Endothelial cell of umbilical vein (primary cell): ENCODE results near the gene TMEM106C. TPM values are rescaled to one million over a fixed set of nuclear protein-coding genes. Genes with fewer than 3 reads are reported as not detected.

ENCODE experiments used
- Bru-seq: library from RNA; stranded (reverse); fragments of 400-500 nt; gene quantifications from one replicate; lab custom pipeline; 2021; lab: Mats Ljungman, UMichigan
- BruChase-seq, 2 experiments: library from RNA; stranded (reverse); fragments of 400-500 nt; gene quantifications; one replicate each; lab custom pipeline; 2021; lab: Mats Ljungman, UMichigan
- BruUV-seq: library from RNA; stranded (reverse); fragments of 400-500 nt; replicated peaks from 2 replicates; lab custom pipeline; 2021; lab: Mats Ljungman, UMichigan
- CTCF ChIA-PET: fragments of 300-600, 350-600 bp; sonication (Branson Sonifier 250); formaldehyde crosslinking; loops from one replicate; lab custom pipeline; 2021; ENCODE audit warnings: antibody characterized with exemption, inconsistent platforms; lab: Charles Lee
- POLR2A ChIA-PET: fragments of 300-600, 350-600 bp; sonication (Branson Sonifier 250); formaldehyde crosslinking; loops from one replicate; lab custom pipeline; 2021; ENCODE audit warnings: antibody characterized with exemption, inconsistent platforms; lab: Charles Lee
- DNase-seq: peaks from one replicate; pipeline ENCODE4 v3.0.0-alpha.2; 2011; ENCODE audit warnings: low read depth, low spot score
- FAIRE-seq: peaks from 2 replicates; lab custom pipeline; 2011; peaks lifted over from hg19 to GRCh38; lab: Jason Lieb, UNC
- H2AFZ ChIP-seq: 2 replicates; pipeline ENCODE4 v1.6.0; 2012; ENCODE audit warnings: low read depth, low read length, control low read depth, inconsistent platforms
- H3K27ac ChIP-seq: 2 replicates; pipeline ENCODE4 v1.5.1; 2011; ENCODE audit warnings: low read depth, mild to moderate bottlenecking, control low read depth, low read length, moderate library complexity; ENCODE audit not compliant: insufficient read depth
- H3K27me3 ChIP-seq, 2 experiments: 2 replicates each; pipeline versions ENCODE4 v1.6.0 to v1.6.1; 2011; ENCODE audit warnings: low read length in 2 of 2, mixed read lengths in 1 of 2; ENCODE audit not compliant: control insufficient read depth in 2 of 2, insufficient read depth in 2 of 2
- H3K36me3 ChIP-seq, 2 experiments: 2 replicates in 1 of 2; 3 replicates in 1 of 2; pipeline ENCODE4 v1.5.1; 2011; ENCODE audit warnings: low read length in 2 of 2, mild to moderate bottlenecking in 1 of 2, moderate library complexity in 1 of 2; ENCODE audit not compliant: control insufficient read depth in 2 of 2, insufficient read depth in 2 of 2; ENCODE audit errors: extremely low read depth in 1 of 2
- H3K4me1 ChIP-seq: 3 replicates; pipeline ENCODE4 v1.5.1; 2011; ENCODE audit warnings: mild to moderate bottlenecking, low read length; ENCODE audit not compliant: control insufficient read depth, insufficient read depth; ENCODE audit errors: extremely low read depth
- H3K4me2 ChIP-seq: 2 replicates; pipeline ENCODE4 v1.6.1; 2011; ENCODE audit warnings: low read length, control low read depth, mixed read lengths; ENCODE audit not compliant: insufficient read depth
- H3K4me3 ChIP-seq, 3 experiments: fragments of 200-600 bp in 1 of 3; sonication (generic), shearing (Covaris generic) in 1 of 3; replicated peaks in 1 of 3; 2 replicates each; pipeline ENCODE4 v1.5.1; 2011 to 2016; ENCODE audit warnings: control low read depth in 3 of 3, low read length in 3 of 3, mild to moderate bottlenecking in 2 of 3, inconsistent platforms in 1 of 3, low read depth in 1 of 3, moderate library complexity in 1 of 3; ENCODE audit not compliant: insufficient read depth in 1 of 3
- H3K79me2 ChIP-seq: 2 replicates; pipeline ENCODE4 v1.6.0; 2012; ENCODE audit warnings: low read length, inconsistent platforms; ENCODE audit not compliant: control insufficient read depth, insufficient read depth
- H3K9ac ChIP-seq: replicated peaks from 2 replicates; pipeline ENCODE3; 2011; ENCODE audit warnings: low read length, control low read depth; ENCODE audit not compliant: insufficient read depth; ENCODE audit errors: extremely low read depth
- H3K9me1 ChIP-seq: replicated peaks from 3 replicates; pipeline ENCODE4 v1.6.0; 2011; ENCODE audit warnings: mild to moderate bottlenecking, low read length; ENCODE audit not compliant: control insufficient read depth, insufficient read depth; ENCODE audit errors: extremely low read depth
- H3K9me3 ChIP-seq: replicated peaks from 2 replicates; pipeline ENCODE4 v1.5.1; 2012; ENCODE audit warnings: low read length, inconsistent platforms; ENCODE audit not compliant: control insufficient read depth, insufficient read depth
- H4K20me1 ChIP-seq: replicated peaks from 2 replicates; pipeline ENCODE3; 2011; ENCODE audit warnings: mild to moderate bottlenecking, low read length; ENCODE audit not compliant: control insufficient read depth, insufficient read depth; ENCODE audit errors: extremely low read depth
- CTCF ChIP-seq, 2 donors: IDR thresholded peaks; 1 replicate in 1 of 2; 2 replicates in 1 of 2; pipeline ENCODE4 v1.5.1; 2011; ENCODE audit warnings: low read length in 2 of 2, mild to moderate bottlenecking in 2 of 2, moderate library complexity in 2 of 2, control low read depth in 1 of 2, inconsistent platforms in 1 of 2, low read depth in 1 of 2; ENCODE audit not compliant: insufficient read depth in 1 of 2; ENCODE audit errors: extremely low read depth in 1 of 2
- EZH2 ChIP-seq: IDR thresholded peaks from 2 replicates; pipeline ENCODE4 v1.6.1; 2012; ENCODE audit warnings: borderline replicate concordance, low read depth, mild to moderate bottlenecking, moderate library complexity, low read length, inconsistent platforms; ENCODE audit not compliant: severe bottlenecking
- FOS ChIP-seq: IDR thresholded peaks from 2 replicates; pipeline ENCODE4 v1.6.1; 2011; ENCODE audit warnings: mild to moderate bottlenecking, low read length, moderate library complexity, borderline replicate concordance; ENCODE audit not compliant: insufficient read depth
- GATA2 ChIP-seq: IDR thresholded peaks from 2 replicates; pipeline ENCODE4 v1.7.0; 2011; ENCODE audit warnings: low read depth, mild to moderate bottlenecking, moderate library complexity, mixed read lengths, low read length; ENCODE audit not compliant: insufficient read length, insufficient read depth
- JUN ChIP-seq: IDR thresholded peaks from 2 replicates; pipeline ENCODE4 v1.6.1; 2011; ENCODE audit warnings: borderline replicate concordance, low read depth; ENCODE audit not compliant: insufficient read length, insufficient read depth
- MAX ChIP-seq: IDR thresholded peaks from 2 replicates; pipeline ENCODE4 v1.6.1; 2011; ENCODE audit not compliant: insufficient read depth, insufficient read length
- MYC ChIP-seq: IDR thresholded peaks from one replicate; pipeline ENCODE4 v1.6.1; 2011; ENCODE audit warnings: mild to moderate bottlenecking, low read depth, low read length
- POLR2A ChIP-seq: IDR thresholded peaks from 2 replicates; pipeline ENCODE4 v1.6.1; 2012; ENCODE audit warnings: low read depth, mild to moderate bottlenecking, control low read depth, low read length
- POLR2AphosphoS5 ChIP-seq: IDR thresholded peaks from 2 replicates; pipeline ENCODE4 v1.6.1; 2012; ENCODE audit warnings: low read depth, mild to moderate bottlenecking, control low read depth, low read length, moderate library complexity; ENCODE audit not compliant: insufficient read depth
- dilution Hi-C: fragments of 300-500 bp; cut with MboI; formaldehyde crosslinking; loops from one replicate; pipeline ENCODE4 v1.15.0; 2019; ENCODE audit warnings: low sequenced_read_pairs; ENCODE audit not compliant: extremely low pct_ligation_motif_present
- intact Hi-C: fragments of 100-400 bp; cut with micrococcal nuclease; formaldehyde crosslinking; loops from one replicate; pipeline ENCODE4 v1.10.0; 2022
- long read RNA-seq: library from polyadenylated mRNA; stranded (forward); transcript quantifications from one replicate; pipeline ENCODE4 v2.0.0, GENCODE V29; 2021
- polyA minus RNA-seq, 3 experiments: library from RNA; depleted of rRNA, polyadenylated mRNA; stranded (reverse); fragments of >200 nt; gene quantifications; 1 replicate in 1 of 3; 2 replicates in 2 of 3; pipeline ENCODE4 v1.2.3, GENCODE V29; 2011
- polyA plus RNA-seq, 4 experiments: library from polyadenylated mRNA; depleted of rRNA in 3 of 4; stranded (reverse) in 3 of 4; unstranded in 1 of 4; fragments of >200 nt; gene quantifications; 2 replicates each; pipeline versions ENCODE4 v1.2.1 to v1.2.3, GENCODE V29; 2011 to 2012; ENCODE audit warnings: missing spikeins in 1 of 4
- total RNA-seq: library from RNA; stranded (reverse); gene quantifications from 2 replicates; pipeline ENCODE4 v1.2.3, GENCODE V29; 2021

The TMEM106C gene
- total RNA-seq (67.7 and 84.4 TPM in 2 replicates), polyA plus RNA-seq (148 and 170 TPM in 2 replicates), polyA minus RNA-seq (198 and 225 TPM in 2 replicates), Bru-seq, nascent RNA (percentile 68 among the genes with signal in this experiment), BruChase-seq, experiment 1, labeled RNA remaining after a 6-hour chase (percentile 80 among the genes with signal in this experiment), BruChase-seq, experiment 2, labeled RNA remaining after a 2-hour chase (percentile 73 among the genes with signal in this experiment)
- 146 and 159 TPM in 2 replicates for polyA plus RNA-seq (2011; cell fraction: cytosol; rRNA removed)
- polyA plus RNA-seq (2011; cell fraction: nucleus; rRNA removed): 143 and 144 TPM in 2 replicates
- polyA plus RNA-seq (2012): 61.0 and 104 TPM in 2 replicates
- 229 TPM for polyA minus RNA-seq (2011; cell fraction: cytosol; rRNA and poly(A)+ RNA removed)
- 33.3 and 50.5 TPM in 2 replicates for polyA minus RNA-seq (2011; cell fraction: nucleus; rRNA and poly(A)+ RNA removed)
- long read RNA-seq, transcript TMEM106C-201 (8 exons, 1,394 nt): minor isoform, 56 of 174 reads
- long read RNA-seq, transcript TMEM106C-203 (8 exons, 1,414 nt): minor isoform, 8 of 174 reads
- long read RNA-seq, transcript TMEM106C-202 (8 exons, 1,515 nt): minor isoform, 10 of 174 reads
- long read RNA-seq, transcript TMEM106C-220 (8 exons, 810 nt): major isoform, 74 of 174 reads
- long read RNA-seq, partial matches to known transcripts: 16 of 174 reads
- long read RNA-seq, other reads (novel, unspliced or antisense): 9 of 174 reads

- Histone ChIP-seq H3K4me1 (peaks cover 7% of the 10 kb centered on the region), H2AFZ (peak within 1 kb of the TSS; percentile 99), H3K4me3 (peak within 1 kb of the TSS; percentile 59 to 87 (median 70)), H4K20me1 (no peaks in the 10 kb centered on the region), H3K79me2 (no peaks in the 10 kb centered on the region), H3K9me3 (no peaks in the 10 kb centered on the region), H3K27me3 (peaks cover under 1 to 4% of the 10 kb centered on the region in 2 experiments), H3K36me3 (peaks cover 0 to 2% of the 10 kb centered on the region in 2 experiments), H3K9ac (peak within 1 kb of the TSS; percentile 71), H3K27ac (no peak within 1 kb of the TSS), H3K9me1 (no peaks in the 10 kb centered on the region), H3K4me2 (peak within 1 kb of the TSS; percentile 83)
- CTCF ChIA-PET: interaction anchor here (0.6 to 5.9 kb wide), 28 partner anchors 10 to 655 kb away, joined by 3 to 56 read pairs (median 4); partner anchors contain the start of gene VDR
- POLR2A ChIA-PET: interaction anchor here (0.7 kb wide), 1 partner anchor 69 kb away, joined by 3 read pairs; no protein-coding TSS in a partner anchor
- BruUV-seq: no TSS peak
- dilution Hi-C loops: no loop called here
- TF ChIP-seq FOS: no peak
- TF ChIP-seq GATA2: no peak
- peak; percentile 98 to 99 for TF ChIP-seq CTCF (IDR thresholded peaks at IDR 0.05; ENCODE audit: extremely low read depth in 1 of 2, insufficient read depth in 1 of 2, low read depth in 1 of 2, low read length in 2 of 2)
- TF ChIP-seq MYC: no peak
- TF ChIP-seq JUN: no peak
- TF ChIP-seq EZH2: no peak
- no peak for TF ChIP-seq POLR2AphosphoS5
- peak; percentile 25 for TF ChIP-seq POLR2A
- no peak for TF ChIP-seq MAX
- DNase-seq (peak; percentile 93), FAIRE-seq (peak; percentile 86)
- intact Hi-C loops: loop anchor here (1.0 to 10.0 kb wide), 4 partner anchors 39 to 651 kb away; partner anchors contain the start of gene COL2A1
Measured at GRCh38 chr12:47963340-47964040, at the start of gene TMEM106C. Gene TMEM106C (plus strand): TSS chr12:47963596. CDS start chr12:47964237, 641 bp downstream.
